ENCODE data around the gene GPR162.

The GPR162 gene

GRCh38 chr12:6788972-6789924, 32.4 kb upstream of the GPR162 start, which contains the start of gene CD4:
Gene CD4 (plus strand): TSS chr12:6789528. CDS start chr12:6800139, 10,611 bp downstream.
- DNase-seq, result no peak

- DNase-seq, result no peak
Measured at GRCh38 chr12:6790496-6791150, 31.0 kb upstream of the GPR162 start.

GRCh38 chr12:6791931-6792520, 29.6 kb upstream of the GPR162 start:
- no peak for DNase-seq

- DNase-seq, result no peak
Measured at GRCh38 chr12:6792522-6793201, 29.0 kb upstream of the GPR162 start.

- DNase-seq, result no peak
Measured at GRCh38 chr12:6795088-6795487, 26.5 kb upstream of the GPR162 start.

GRCh38 chr12:6796576-6796975, 25.0 kb upstream of the GPR162 start:
- no peak for DNase-seq

GRCh38 chr12:6799147-6799546, 22.5 kb upstream of the GPR162 start:
- DNase-seq, result no peak

- DNase-seq, result no peak
Measured at GRCh38 chr12:6807170-6807569, 14.5 kb upstream of the GPR162 start.

GRCh38 chr12:6809056-6809455, 12.6 kb upstream of the GPR162 start:
- DNase-seq, result no peak

GRCh38 chr12:6810758-6811157, 10.9 kb upstream of the GPR162 start:
- no peak for DNase-seq

GRCh38 chr12:6813363-6813762, 8.3 kb upstream of the GPR162 start:
- DNase-seq, result no peak

GRCh38 chr12:6816598-6816997, 5.0 kb upstream of the GPR162 start:
- DNase-seq, result no peak

GRCh38 chr12:6817098-6817497, 4.5 kb upstream of the GPR162 start:
- DNase-seq, result no peak

GRCh38 chr12:6817662-6818157, 3.9 kb upstream of the GPR162 start:
- no peak for DNase-seq

- DNase-seq, result no peak
Measured at GRCh38 chr12:6818222-6818621, 3.4 kb upstream of the GPR162 start.

GRCh38 chr12:6818645-6819044, 3.0 kb upstream of the GPR162 start:
- DNase-seq, result no peak

- no peak for DNase-seq
Measured at GRCh38 chr12:6819106-6820030, 2.3 kb upstream of the GPR162 start.

GRCh38 chr12:6820166-6820565, 1.5 kb upstream of the GPR162 start:
- no peak for DNase-seq

GRCh38 chr12:6822426-6823135, 960 bp downstream of the GPR162 start:
- no peak for DNase-seq

- no peak for DNase-seq
Measured at GRCh38 chr12:6823182-6824084, 1.8 kb downstream of the GPR162 start.
